OCI-LY1 (cell line): ENCODE measurements around the gene RALGPS1.

Experiments used
- H2AFZ ChIP-seq: fragments of 200-600 bp; sonication (generic), shearing (Covaris generic); 2 replicates; pipeline ENCODE4 v1.6.0; 2014; ENCODE audit warnings: antibody characterized with exemption, mild to moderate bottlenecking, low read length
- H3F3A ChIP-seq: fragments of 200-600 bp; sonication (generic), shearing (Covaris generic); 2 replicates; pipeline ENCODE4 v1.6.0; 2014; ENCODE audit warnings: mild to moderate bottlenecking, antibody characterized with exemption, low read length, moderate library complexity; ENCODE audit not compliant: insufficient read depth
- H3K27ac ChIP-seq: fragments of 200-600 bp; sonication (generic); 2 replicates; pipeline ENCODE4 v1.5.1; 2014; ENCODE audit warnings: low read length, mixed run types, mild to moderate bottlenecking, low read depth; ENCODE audit not compliant: poor library complexity, severe bottlenecking
- H3K27me3 ChIP-seq: fragments of 200-600 bp; sonication (generic); 2 replicates; pipeline ENCODE4 v1.6.0; 2014; ENCODE audit warnings: antibody characterized with exemption, mild to moderate bottlenecking, low read length, moderate library complexity; ENCODE audit not compliant: insufficient read depth
- H3K36me3 ChIP-seq: fragments of 200-600 bp; sonication (generic); 2 replicates; pipeline ENCODE4 v1.6.1; 2014; ENCODE audit warnings: mild to moderate bottlenecking, antibody characterized with exemption, low read length, moderate library complexity, mixed read lengths; ENCODE audit not compliant: insufficient read depth
- H3K4me1 ChIP-seq: fragments of 200-600 bp; sonication (generic); 2 replicates; pipeline ENCODE4 v1.5.1; 2014; ENCODE audit warnings: mild to moderate bottlenecking, low read length, moderate library complexity; ENCODE audit not compliant: insufficient read depth, severe bottlenecking
- H3K4me2 ChIP-seq: fragments of 200-600 bp; sonication (generic), shearing (Covaris generic); 2 replicates; pipeline ENCODE4 v1.6.1; 2014; ENCODE audit warnings: low read length
- H3K4me3 ChIP-seq: fragments of 200-600 bp; sonication (generic); 2 replicates; pipeline ENCODE4 v1.5.1; 2014; ENCODE audit warnings: low read length, low read depth, mild to moderate bottlenecking, mixed read lengths; ENCODE audit not compliant: poor library complexity, severe bottlenecking
- H3K79me2 ChIP-seq: fragments of 200-600 bp; shearing (Covaris generic); 2 replicates; pipeline ENCODE4 v1.6.1; 2016; ENCODE audit warnings: mixed run types, low read length, mixed read lengths; ENCODE audit not compliant: insufficient read depth
- H3K9ac ChIP-seq: fragments of 200-600 bp; sonication (generic), shearing (Covaris generic); 2 replicates; pipeline ENCODE4 v1.6.1; 2014; ENCODE audit warnings: mild to moderate bottlenecking, low read length, mixed read lengths
- H3K9me2 ChIP-seq: fragments of 200-600 bp; sonication (generic), shearing (Covaris generic); 2 replicates; pipeline ENCODE4 v1.6.1; 2014; ENCODE audit warnings: low read depth, mild to moderate bottlenecking, low read length, mixed read lengths
- H3K9me3 ChIP-seq: fragments of 200-600 bp; shearing (Covaris generic); 2 replicates; pipeline ENCODE4 v1.6.1; 2014; ENCODE audit warnings: low read length, mixed read lengths
- H4K20me1 ChIP-seq: fragments of 200-600 bp; sonication (generic), shearing (Covaris generic); 2 replicates; pipeline ENCODE4 v1.6.0; 2016; ENCODE audit warnings: mild to moderate bottlenecking, low read length; ENCODE audit not compliant: insufficient read depth
- EZH2 ChIP-seq: fragments of 200-600 bp; sonication (generic), shearing (Covaris generic); IDR thresholded peaks from 2 replicates; pipeline ENCODE4 v1.8.0; 2017; ENCODE audit warnings: borderline replicate concordance, mixed run types, mild to moderate bottlenecking, antibody characterized with exemption, low read length, moderate library complexity, mixed read lengths
- TF ChIP-seq, protein P1 (sequence below): fragments of 200-600 bp; sonication (generic), shearing (Covaris generic); IDR thresholded peaks from 2 replicates; pipeline ENCODE4 v1.5.1; 2017; ENCODE audit warnings: mild to moderate bottlenecking, antibody characterized with exemption, low read length, moderate library complexity, mixed read lengths

The RALGPS1 gene

DNA sequence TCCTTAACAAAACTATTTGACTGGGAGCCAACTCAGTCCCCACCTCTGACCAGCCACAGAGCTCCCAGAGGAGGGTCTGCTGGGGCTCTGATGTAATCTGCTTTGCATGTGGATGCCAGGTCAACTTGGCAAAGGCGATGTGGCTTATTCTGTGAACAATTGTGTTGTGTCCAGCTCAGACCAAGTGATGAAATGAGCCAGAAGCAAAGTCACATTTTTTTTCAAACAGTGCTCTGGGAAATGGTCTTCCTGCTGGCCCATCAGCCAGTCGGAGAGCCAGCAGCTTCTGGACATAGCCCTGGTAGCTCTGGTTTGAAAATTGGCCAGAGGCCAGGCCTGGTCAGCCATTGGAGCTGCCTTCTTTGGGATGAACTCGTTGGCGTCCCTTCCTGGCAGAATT, 121.4 kb downstream of the RALGPS1 start:
- TF ChIP-seq, protein P1, sequence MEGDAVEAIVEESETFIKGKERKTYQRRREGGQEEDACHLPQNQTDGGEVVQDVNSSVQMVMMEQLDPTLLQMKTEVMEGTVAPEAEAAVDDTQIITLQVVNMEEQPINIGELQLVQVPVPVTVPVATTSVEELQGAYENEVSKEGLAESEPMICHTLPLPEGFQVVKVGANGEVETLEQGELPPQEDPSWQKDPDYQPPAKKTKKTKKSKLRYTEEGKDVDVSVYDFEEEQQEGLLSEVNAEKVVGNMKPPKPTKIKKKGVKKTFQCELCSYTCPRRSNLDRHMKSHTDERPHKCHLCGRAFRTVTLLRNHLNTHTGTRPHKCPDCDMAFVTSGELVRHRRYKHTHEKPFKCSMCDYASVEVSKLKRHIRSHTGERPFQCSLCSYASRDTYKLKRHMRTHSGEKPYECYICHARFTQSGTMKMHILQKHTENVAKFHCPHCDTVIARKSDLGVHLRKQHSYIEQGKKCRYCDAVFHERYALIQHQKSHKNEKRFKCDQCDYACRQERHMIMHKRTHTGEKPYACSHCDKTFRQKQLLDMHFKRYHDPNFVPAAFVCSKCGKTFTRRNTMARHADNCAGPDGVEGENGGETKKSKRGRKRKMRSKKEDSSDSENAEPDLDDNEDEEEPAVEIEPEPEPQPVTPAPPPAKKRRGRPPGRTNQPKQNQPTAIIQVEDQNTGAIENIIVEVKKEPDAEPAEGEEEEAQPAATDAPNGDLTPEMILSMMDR = no peak
- no peak for TF ChIP-seq EZH2
- H3K27ac ChIP-seq = no peak overlapping the region
- no peak overlapping the region for H3K9ac ChIP-seq

DNA sequence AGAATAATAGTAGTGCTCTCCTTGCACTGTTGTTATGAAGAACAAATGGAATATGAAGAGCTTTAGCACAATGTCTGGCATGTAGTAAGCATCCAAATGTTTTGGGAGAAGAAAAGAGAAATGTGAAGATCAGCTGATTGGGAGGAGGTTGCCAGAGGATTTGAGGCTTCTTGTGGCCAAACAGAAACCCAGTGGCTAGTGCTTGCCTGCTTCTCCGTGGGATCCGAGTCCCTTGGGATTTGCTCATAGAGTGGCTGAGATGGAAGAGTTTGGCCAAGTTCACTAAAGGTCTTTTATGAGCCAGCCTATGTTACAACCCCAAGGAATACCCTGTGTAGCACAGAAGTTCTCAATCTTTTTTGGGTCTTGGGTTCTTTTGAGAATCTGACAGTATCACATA, 121.9 kb downstream of the RALGPS1 start:
- no peaks in the 10 kb centered on the region for H3K4me1 ChIP-seq
- no peaks in the 10 kb centered on the region for H3K79me2 ChIP-seq
- no peaks in the 10 kb centered on the region for H3K9me2 ChIP-seq
- no peak for TF ChIP-seq EZH2
- TF ChIP-seq, protein P1 = no peak
- H2AFZ ChIP-seq = no peak overlapping the region
- no peaks in the 10 kb centered on the region for H3K27me3 ChIP-seq
- no peak overlapping the region for H3K4me2 ChIP-seq
- H3K9me3 ChIP-seq = no peaks in the 10 kb centered on the region
- H3K4me3 ChIP-seq = no peak overlapping the region
- no peak overlapping the region for H3K9ac ChIP-seq
- H3F3A ChIP-seq = no peaks in the 10 kb centered on the region
- H3K36me3 ChIP-seq = no peaks in the 10 kb centered on the region
- no peak overlapping the region for H3K27ac ChIP-seq
- no peaks in the 10 kb centered on the region for H4K20me1 ChIP-seq

More for the DNA sequence above, 121.4 kb downstream of the RALGPS1 start:
- Histone ChIP-seq H3K36me3 (no peaks in the 10 kb centered on the region), H2AFZ (no peak overlapping the region), H3K4me2 (no peak overlapping the region), H3K27me3 (no peaks in the 10 kb centered on the region), H3K9me3 (no peaks in the 10 kb centered on the region), H3F3A (no peaks in the 10 kb centered on the region), H3K9me2 (no peaks in the 10 kb centered on the region), H4K20me1 (no peaks in the 10 kb centered on the region), H3K4me1 (no peaks in the 10 kb centered on the region), H3K79me2 (no peaks in the 10 kb centered on the region), H3K4me3 (no peak overlapping the region)

DNA sequence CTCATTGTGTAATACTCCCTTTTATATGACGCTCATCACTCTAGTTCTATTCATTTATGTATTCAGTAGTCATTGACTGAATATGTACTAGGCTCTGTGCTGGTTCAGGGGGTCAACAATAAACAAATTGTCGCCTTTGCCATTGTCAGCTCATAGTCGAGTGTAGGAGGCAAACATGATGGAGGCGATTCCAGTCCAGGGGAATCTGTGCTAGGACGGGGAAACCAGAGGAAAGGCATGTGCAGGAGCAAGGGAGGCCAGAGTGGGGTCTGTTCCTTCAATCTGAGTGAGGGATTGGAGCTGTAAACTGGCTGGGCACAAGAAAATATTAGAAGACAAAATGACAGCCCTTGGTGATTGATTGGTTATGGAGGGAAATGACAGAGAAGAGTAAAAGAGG, 123.9 kb downstream of the RALGPS1 start:
- Histone ChIP-seq H4K20me1 (no peaks in the 10 kb centered on the region), H3F3A (no peaks in the 10 kb centered on the region), H3K9me3 (no peaks in the 10 kb centered on the region), H3K4me2 (no peak overlapping the region), H3K9ac (no peak overlapping the region), H3K4me3 (no peak overlapping the region), H2AFZ (no peak overlapping the region), H3K36me3 (no peaks in the 10 kb centered on the region), H3K27ac (no peak overlapping the region), H3K27me3 (no peaks in the 10 kb centered on the region), H3K4me1 (no peaks in the 10 kb centered on the region), H3K79me2 (no peaks in the 10 kb centered on the region), H3K9me2 (no peaks in the 10 kb centered on the region)
- TF ChIP-seq, protein P1 = no peak
- no peak for TF ChIP-seq EZH2
